ENCODE results near the gene TSEN2. TPM values are rescaled to one million over a fixed set of nuclear protein-coding genes. Genes with fewer than 3 reads are reported as not detected.

The TSEN2 gene
- total RNA-seq, 1 experiment from 2014 or later = 32.3 TPM

DNA sequence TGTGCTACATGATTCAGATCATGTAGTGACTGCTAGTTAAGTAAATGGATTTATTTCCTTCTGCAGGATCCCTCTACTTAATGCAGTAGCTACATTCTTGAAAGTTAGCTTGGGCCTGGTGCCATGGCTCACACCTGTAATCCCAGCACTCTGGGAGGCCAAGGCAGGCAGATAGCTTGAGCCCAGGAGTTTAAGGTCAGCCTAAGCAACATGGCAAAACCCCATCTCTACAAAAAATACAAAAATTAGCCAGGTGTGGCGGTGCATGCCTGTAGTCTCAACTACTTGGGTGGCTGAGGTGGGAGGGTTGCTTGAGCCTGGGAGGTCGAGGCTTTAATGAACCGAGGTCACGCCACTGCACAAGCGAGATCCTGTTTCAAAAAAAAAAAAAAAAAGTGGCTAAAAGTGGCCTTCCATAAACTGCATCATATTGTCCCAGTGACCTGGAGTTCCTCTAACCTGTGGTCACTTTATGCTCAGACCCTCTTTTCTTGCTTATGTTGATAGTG lies 22.0 kb downstream of the TSEN2 start:
- CTCF ChIA-PET = interaction anchor here (0.6 to 0.8 kb wide), 3 partner anchors 12 to 464 kb away, joined by 3 to 4 read pairs (median 4); partner anchors contain the start of gene TSEN2
- Mint-ChIP-seq H3K4me3 (ENCODE audit: unreplicated experiment) (no peak overlapping the region), H3K27ac (ENCODE audit: low read depth, unreplicated experiment) (peak overlapping the region; percentile 93), H3K4me1 (ENCODE audit: insufficient read depth, unreplicated experiment) (peaks cover 31% of the 10 kb centered on the region), H3K9me3 (ENCODE audit: unreplicated experiment) (no peaks in the 10 kb centered on the region), H3K27me3 (ENCODE audit: insufficient read depth, unreplicated experiment) (no peaks in the 10 kb centered on the region), H3K36me3 (ENCODE audit: insufficient read depth, unreplicated experiment) (peaks cover 55% of the 10 kb centered on the region)
- no peak for DNase-seq (ENCODE audit: unreplicated experiment)
- intact Hi-C loops (cut with micrococcal nuclease) = loop anchor here (5.0 kb wide), 1 partner anchor 51 kb away; the partner anchor contains the start of gene MKRN2
- POLR2A ChIA-PET = interaction anchor here (0.5 to 5.4 kb wide), 4 partner anchors 9 to 1619 kb away, joined by 3 to 71 read pairs (median 4); partner anchors contain the start of gene TSEN2
- TF ChIP-seq, protein P1, sequence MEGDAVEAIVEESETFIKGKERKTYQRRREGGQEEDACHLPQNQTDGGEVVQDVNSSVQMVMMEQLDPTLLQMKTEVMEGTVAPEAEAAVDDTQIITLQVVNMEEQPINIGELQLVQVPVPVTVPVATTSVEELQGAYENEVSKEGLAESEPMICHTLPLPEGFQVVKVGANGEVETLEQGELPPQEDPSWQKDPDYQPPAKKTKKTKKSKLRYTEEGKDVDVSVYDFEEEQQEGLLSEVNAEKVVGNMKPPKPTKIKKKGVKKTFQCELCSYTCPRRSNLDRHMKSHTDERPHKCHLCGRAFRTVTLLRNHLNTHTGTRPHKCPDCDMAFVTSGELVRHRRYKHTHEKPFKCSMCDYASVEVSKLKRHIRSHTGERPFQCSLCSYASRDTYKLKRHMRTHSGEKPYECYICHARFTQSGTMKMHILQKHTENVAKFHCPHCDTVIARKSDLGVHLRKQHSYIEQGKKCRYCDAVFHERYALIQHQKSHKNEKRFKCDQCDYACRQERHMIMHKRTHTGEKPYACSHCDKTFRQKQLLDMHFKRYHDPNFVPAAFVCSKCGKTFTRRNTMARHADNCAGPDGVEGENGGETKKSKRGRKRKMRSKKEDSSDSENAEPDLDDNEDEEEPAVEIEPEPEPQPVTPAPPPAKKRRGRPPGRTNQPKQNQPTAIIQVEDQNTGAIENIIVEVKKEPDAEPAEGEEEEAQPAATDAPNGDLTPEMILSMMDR (IDR thresholded peaks at IDR 0.05; ENCODE audit: unreplicated experiment) = no peak
- BruUV-seq (replicated peaks) = no TSS peak

GRCh38 chr3:12507591-12508281 lies 23.5 kb downstream of the TSEN2 start:
- Mint-ChIP-seq H3K4me1 (ENCODE audit: insufficient read depth, unreplicated experiment) (peaks cover 23% of the 10 kb centered on the region), H3K36me3 (ENCODE audit: insufficient read depth, unreplicated experiment) (peaks cover 41% of the 10 kb centered on the region), H3K9me3 (ENCODE audit: unreplicated experiment) (no peaks in the 10 kb centered on the region), H3K27me3 (ENCODE audit: insufficient read depth, unreplicated experiment) (no peaks in the 10 kb centered on the region), H3K27ac (ENCODE audit: low read depth, unreplicated experiment) (peak overlapping the region; percentile 93), H3K4me3 (ENCODE audit: unreplicated experiment) (peak overlapping the region; percentile 69)
- DNase-seq (ENCODE audit: unreplicated experiment) = peak; percentile 76
- intact Hi-C loops (cut with micrococcal nuclease) = loop anchor here (5.0 kb wide), 1 partner anchor 50 kb away; the partner anchor contains the start of gene MKRN2
- TF ChIP-seq, protein P1 (IDR thresholded peaks at IDR 0.05; ENCODE audit: unreplicated experiment) = no peak
- POLR2A ChIA-PET = interaction anchor here (0.5 to 5.4 kb wide), 24 partner anchors 10 to 947 kb away, joined by 3 to 71 read pairs (median 4); partner anchors contain the start of genes MKRN2, MKRN2OS, RAF1 and RPL32
- CTCF ChIA-PET = interaction anchor here (0.6 to 2.6 kb wide), 12 partner anchors 23 to 1117 kb away, joined by 3 to 14 read pairs (median 3); partner anchors contain the start of genes MKRN2OS and TSEN2
- no TSS peak for BruUV-seq (replicated peaks)

- no TSS peak for BruUV-seq (replicated peaks)
- peaks cover 41% of the 10 kb centered on the region for H3K36me3 Mint-ChIP-seq (ENCODE audit: insufficient read depth, unreplicated experiment)
- intact Hi-C loops (cut with micrococcal nuclease) = loop anchor here (5.0 kb wide), 1 partner anchor 49 kb away; the partner anchor contains the start of gene MKRN2
- ChIA-PET POLR2A (interaction anchor here (0.5 to 5.4 kb wide), 26 partner anchors 9 to 1219 kb away, joined by 3 to 71 read pairs (median 4); partner anchors contain the start of genes MKRN2, MKRN2OS, RAF1 and RPL32), CTCF (interaction anchor here (0.6 to 2.6 kb wide), 10 partner anchors 23 to 1118 kb away, joined by 3 to 14 read pairs (median 4); partner anchors contain the start of gene TSEN2)
- peak overlapping the region; percentile 69 for H3K4me3 Mint-ChIP-seq (ENCODE audit: unreplicated experiment)
- TF ChIP-seq, protein P1 (IDR thresholded peaks at IDR 0.05; ENCODE audit: unreplicated experiment) = no peak
- H3K4me1 Mint-ChIP-seq (ENCODE audit: insufficient read depth, unreplicated experiment) = peaks cover 23% of the 10 kb centered on the region
- no peaks in the 10 kb centered on the region for H3K27me3 Mint-ChIP-seq (ENCODE audit: insufficient read depth, unreplicated experiment)
- peak overlapping the region; percentile 93 for H3K27ac Mint-ChIP-seq (ENCODE audit: low read depth, unreplicated experiment)
- DNase-seq (ENCODE audit: unreplicated experiment) = peak; percentile 91
- no peaks in the 10 kb centered on the region for H3K9me3 Mint-ChIP-seq (ENCODE audit: unreplicated experiment)
These were observed 24.0 kb downstream of the TSEN2 start for GRCh38 chr3:12508291-12508700.

- peak overlapping the region; percentile 93 for H3K27ac Mint-ChIP-seq (ENCODE audit: low read depth, unreplicated experiment)
- H3K27me3 Mint-ChIP-seq (ENCODE audit: insufficient read depth, unreplicated experiment) = no peaks in the 10 kb centered on the region
- CTCF ChIA-PET = interaction anchor here (0.6 to 2.6 kb wide), 3 partner anchors 14 to 374 kb away, joined by 3 to 9 read pairs (median 5); no protein-coding TSS in a partner anchor
- BruUV-seq (replicated peaks) = no TSS peak
- H3K4me1 Mint-ChIP-seq (ENCODE audit: insufficient read depth, unreplicated experiment) = peaks cover 23% of the 10 kb centered on the region
- TF ChIP-seq, protein P1 (IDR thresholded peaks at IDR 0.05; ENCODE audit: unreplicated experiment) = no peak
- no peak overlapping the region for H3K4me3 Mint-ChIP-seq (ENCODE audit: unreplicated experiment)
- POLR2A ChIA-PET = interaction anchor here (0.7 to 5.4 kb wide), 7 partner anchors 10 to 155 kb away, joined by 3 to 71 read pairs (median 9); partner anchors contain the start of genes MKRN2, MKRN2OS, RAF1 and TSEN2
- intact Hi-C loops (cut with micrococcal nuclease) = loop anchor here (5.0 kb wide), 1 partner anchor 48 kb away; the partner anchor contains the start of gene MKRN2
- peaks cover 33% of the 10 kb centered on the region for H3K36me3 Mint-ChIP-seq (ENCODE audit: insufficient read depth, unreplicated experiment)
- DNase-seq (ENCODE audit: unreplicated experiment) = no peak
- H3K9me3 Mint-ChIP-seq (ENCODE audit: unreplicated experiment) = no peaks in the 10 kb centered on the region
These were observed 25.2 kb downstream of the TSEN2 start for GRCh38 chr3:12509466-12509865.

Measured in MCF 10A (cell line).